ENCODE data around the gene ITGA6. TPM values are rescaled to one million over a fixed set of nuclear protein-coding genes. Genes with fewer than 3 reads are reported as not detected.

Gene ITGA6
- total RNA-seq, 2 donors from 2014 or later = 90.0 to 210 TPM

DNA sequence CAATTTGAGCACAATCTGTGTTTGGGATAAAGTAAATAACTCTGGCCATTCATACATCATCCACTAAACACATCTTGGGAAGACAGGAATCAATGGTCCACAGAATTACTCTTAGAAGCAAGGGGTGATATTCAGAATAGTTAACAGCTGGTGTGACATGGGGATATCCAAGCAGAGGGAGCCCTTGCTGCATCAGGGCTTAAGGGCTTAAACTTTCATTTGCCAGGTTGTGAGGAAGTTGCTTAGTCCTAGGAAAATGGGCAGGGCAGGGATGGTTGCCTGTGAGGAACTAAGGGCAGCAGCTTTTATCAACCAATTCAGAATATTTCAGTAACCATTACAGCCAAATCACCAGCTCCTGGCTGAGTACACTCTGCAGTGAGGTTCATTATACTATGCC, 2.0 kb upstream of the ITGA6 start:
- intact Hi-C loops (cut with DNase I) = no loop called here
- Histone ChIP-seq H3K27ac (no peak overlapping the region), H3K27me3 (no peaks in the 10 kb centered on the region), H3K36me3 (replicated peaks in 1 of 2; ENCODE audit: insufficient read depth in 1 of 2, low read depth in 2 of 2) (no peaks in the 10 kb centered on the region), H3K4me3 (no peak overlapping the region), H3K9me3 (no peaks in the 10 kb centered on the region), H3K4me1 (peaks cover 16% of the 10 kb centered on the region)
- TF ChIP-seq, protein P1, sequence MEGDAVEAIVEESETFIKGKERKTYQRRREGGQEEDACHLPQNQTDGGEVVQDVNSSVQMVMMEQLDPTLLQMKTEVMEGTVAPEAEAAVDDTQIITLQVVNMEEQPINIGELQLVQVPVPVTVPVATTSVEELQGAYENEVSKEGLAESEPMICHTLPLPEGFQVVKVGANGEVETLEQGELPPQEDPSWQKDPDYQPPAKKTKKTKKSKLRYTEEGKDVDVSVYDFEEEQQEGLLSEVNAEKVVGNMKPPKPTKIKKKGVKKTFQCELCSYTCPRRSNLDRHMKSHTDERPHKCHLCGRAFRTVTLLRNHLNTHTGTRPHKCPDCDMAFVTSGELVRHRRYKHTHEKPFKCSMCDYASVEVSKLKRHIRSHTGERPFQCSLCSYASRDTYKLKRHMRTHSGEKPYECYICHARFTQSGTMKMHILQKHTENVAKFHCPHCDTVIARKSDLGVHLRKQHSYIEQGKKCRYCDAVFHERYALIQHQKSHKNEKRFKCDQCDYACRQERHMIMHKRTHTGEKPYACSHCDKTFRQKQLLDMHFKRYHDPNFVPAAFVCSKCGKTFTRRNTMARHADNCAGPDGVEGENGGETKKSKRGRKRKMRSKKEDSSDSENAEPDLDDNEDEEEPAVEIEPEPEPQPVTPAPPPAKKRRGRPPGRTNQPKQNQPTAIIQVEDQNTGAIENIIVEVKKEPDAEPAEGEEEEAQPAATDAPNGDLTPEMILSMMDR (IDR thresholded peaks at IDR 0.05) = no peak
- TF ChIP-seq POLR2A (IDR thresholded peaks at IDR 0.05) = no peak
- no peak for ATAC-seq
- no peak for DNase-seq

DNA sequence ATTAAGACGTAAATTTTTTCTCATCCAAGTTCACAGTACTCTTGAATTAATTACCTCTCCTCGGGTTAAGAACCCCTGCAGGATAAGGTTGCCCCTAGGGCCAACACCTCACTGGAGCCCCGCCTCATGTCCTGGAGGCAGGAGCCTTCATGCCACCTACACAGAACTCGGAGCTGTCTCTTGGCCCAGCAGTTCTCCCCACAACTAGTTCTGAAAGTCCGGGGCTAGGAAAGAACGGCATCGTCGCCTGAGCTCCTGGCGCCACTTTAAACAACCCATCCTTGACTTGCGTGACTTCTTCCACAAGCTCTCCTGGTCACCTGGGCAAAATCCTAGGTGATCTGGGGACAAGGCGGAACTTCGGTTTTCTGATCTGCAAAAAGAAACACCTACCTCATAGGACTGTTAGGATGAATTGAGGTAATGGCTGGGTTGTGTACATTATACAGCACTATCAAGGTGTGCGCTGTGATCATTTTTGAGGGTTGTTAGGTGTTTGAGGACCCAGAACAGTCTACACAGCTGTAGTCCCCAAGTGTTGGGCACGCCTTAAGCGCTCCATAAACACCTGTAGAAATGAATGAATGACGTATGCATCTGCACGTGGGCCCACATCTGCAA, 641 bp upstream of the ITGA6 start:
- WGBS, 2 donors = 60% methylated on average over 15 to 17 of the region's 17 CpGs
- Histone ChIP-seq H3K9me3 (no peaks in the 10 kb centered on the region), H3K4me1 (peaks cover 31% of the 10 kb centered on the region), H3K4me3 (no peak overlapping the region), H3K36me3 (replicated peaks in 1 of 2; ENCODE audit: insufficient read depth in 1 of 2, low read depth in 2 of 2) (no peaks in the 10 kb centered on the region), H3K27me3 (no peaks in the 10 kb centered on the region), H3K27ac (peak overlapping the region; percentile 86 to 98 (median 96))
- ATAC-seq (no peak), DNase-seq (no peak)
- intact Hi-C loops (cut with DNase I) = no loop called here
- TF ChIP-seq, protein P1 (IDR thresholded peaks at IDR 0.05) = no peak
- TF ChIP-seq POLR2A (IDR thresholded peaks at IDR 0.05) = no peak

DNA sequence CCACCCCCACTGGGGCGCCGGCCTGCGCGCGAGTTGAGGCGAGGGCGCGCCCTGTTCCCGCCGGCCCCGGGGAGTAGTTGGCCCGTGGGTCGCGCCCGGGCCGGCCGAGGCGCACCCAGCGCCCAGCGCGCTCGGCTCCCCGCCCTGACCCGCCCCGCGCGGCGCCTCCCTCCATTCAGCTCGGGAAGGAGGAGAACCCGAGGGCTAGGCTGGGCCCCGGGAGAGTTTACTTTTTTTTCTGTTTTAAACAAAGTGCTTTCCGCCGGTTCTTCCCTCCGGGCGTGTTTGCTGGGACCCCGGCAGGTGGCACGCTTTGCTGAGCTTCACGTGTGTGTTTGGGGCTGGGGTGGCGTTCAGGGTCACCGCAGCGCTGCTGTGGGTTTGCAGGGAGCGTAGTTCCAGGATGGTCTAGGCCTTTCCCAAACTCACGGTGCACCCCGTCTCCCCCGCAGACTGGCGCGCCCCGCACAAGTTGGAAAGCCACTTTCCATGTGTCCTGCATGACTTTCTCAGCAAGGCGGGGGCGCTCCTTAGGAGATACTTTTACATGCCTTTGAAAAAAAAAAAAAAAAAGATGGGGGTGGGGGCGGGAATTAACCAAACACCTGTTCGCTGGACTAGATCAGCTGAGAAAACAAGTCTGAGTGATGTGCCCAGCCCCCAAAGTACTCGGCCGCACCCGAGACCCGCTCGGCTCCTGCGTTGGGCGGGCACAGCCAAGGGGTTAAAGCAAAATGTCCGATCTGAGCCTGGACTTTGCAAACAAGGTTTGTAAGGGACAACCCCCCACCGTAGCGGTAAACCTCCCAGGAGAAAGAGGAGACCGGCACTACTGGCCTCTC, 825 bp downstream of the ITGA6 start:
- Histone ChIP-seq H3K4me3 (peak overlapping the region; percentile 55 to 69), H3K27ac (peak overlapping the region; percentile 86 to 98 (median 96)), H3K27me3 (no peaks in the 10 kb centered on the region), H3K9me3 (no peaks in the 10 kb centered on the region), H3K4me1 (peaks cover 45% of the 10 kb centered on the region), H3K36me3 (replicated peaks in 1 of 2; ENCODE audit: insufficient read depth in 1 of 2, low read depth in 2 of 2) (no peaks in the 10 kb centered on the region)
- whole genome bisulfite sequencing, 2 donors = 0 to 2% methylated on average over 27 to 63 of the region's 63 CpGs
- ATAC-seq = peak; percentile 62
- TF ChIP-seq, protein P1 (IDR thresholded peaks at IDR 0.05) = peak in 4 of 7 experiments; percentile 6 to 32 (median 28)
- no peak for TF ChIP-seq POLR2A (IDR thresholded peaks at IDR 0.05)
- intact Hi-C loops (cut with DNase I) = no loop called here
- peak; percentile 61 to 71 (median 68) for DNase-seq

DNA sequence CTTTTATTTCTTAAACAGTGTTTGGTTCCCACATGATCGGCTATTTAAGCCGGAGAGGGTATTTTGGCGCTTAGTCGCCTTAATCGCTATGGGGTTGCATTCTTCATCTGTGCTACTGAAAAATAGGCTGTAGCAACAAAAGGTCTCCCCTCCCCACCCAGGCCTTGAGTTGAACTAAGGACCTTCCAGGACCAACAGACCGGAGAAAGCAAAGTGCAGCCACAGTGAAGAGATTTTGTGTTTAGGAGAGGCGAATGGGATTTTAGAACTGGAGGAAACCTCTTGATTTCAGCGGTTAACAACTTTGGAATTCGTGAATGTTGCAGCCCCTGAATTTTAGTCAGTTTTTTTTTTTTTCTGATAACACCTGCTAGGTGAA, 1.4 kb downstream of the ITGA6 start:
- ATAC-seq (no peak), DNase-seq (no peak)
- intact Hi-C loops (cut with DNase I) = no loop called here
- Histone ChIP-seq H3K36me3 (replicated peaks in 1 of 2; ENCODE audit: insufficient read depth in 1 of 2, low read depth in 2 of 2) (no peaks in the 10 kb centered on the region), H3K4me3 (peak overlapping the region; percentile 55 to 69), H3K27ac (peak overlapping the region; percentile 86 to 98 (median 96)), H3K27me3 (no peaks in the 10 kb centered on the region), H3K4me1 (peaks cover 51% of the 10 kb centered on the region), H3K9me3 (no peaks in the 10 kb centered on the region)
- 4 to 5% methylated on average over 9 of the region's 9 CpGs for WGBS, 2 donors
- TF ChIP-seq POLR2A (IDR thresholded peaks at IDR 0.05) = no peak
- TF ChIP-seq, protein P1 (IDR thresholded peaks at IDR 0.05) = no peak

Measured in body of pancreas (tissue), 4 donors.